HEK293T (cell line): ENCODE measurements around the gene ACSS3.

ENCODE experiments used
- BHLHE40 ChIP-seq: fragments of 450-650 bp; IDR thresholded peaks from 2 replicates; pipeline ENCODE4 v1.6.1; 2016; ENCODE audit warnings: mild to moderate bottlenecking, moderate library complexity, borderline replicate concordance
- FOXK2 ChIP-seq: fragments of 450-650 bp; IDR thresholded peaks from 2 replicates; pipeline ENCODE4 v1.6.1; 2016; ENCODE audit warnings: mild to moderate bottlenecking
- FOXM1 ChIP-seq: fragments of 450-650 bp; IDR thresholded peaks from 2 replicates; pipeline ENCODE4 v1.6.1; 2017; ENCODE audit warnings: mild to moderate bottlenecking, borderline replicate concordance
- L3MBTL2 ChIP-seq: fragments of 450-650 bp; conservative IDR thresholded peaks from 2 replicates; pipeline ENCODE4 v1.6.1; 2016; ENCODE audit warnings: mild to moderate bottlenecking
- PKNOX1 ChIP-seq: fragments of 450-650 bp; IDR thresholded peaks from 2 replicates; pipeline ENCODE4 v1.6.1; 2016

GRCh38 chr12:81205416-81205815 lies 127.5 kb downstream of the ACSS3 start:
- no peak for TF ChIP-seq FOXM1
- no peak for TF ChIP-seq PKNOX1
- no peak for TF ChIP-seq L3MBTL2
- no peak for TF ChIP-seq BHLHE40
- no peak for TF ChIP-seq FOXK2
